WTC11 (cell line): ENCODE data around the gene PHACTR3. TPM values are rescaled to one million over a fixed set of nuclear protein-coding genes. Genes with fewer than 3 reads are reported as not detected.

Source experiments
- ATAC-seq: fragments of 200-7000 bp; cut with Tn5 transposase; 2 replicates; pipeline ENCODE4 v1.10.0; 2021; ENCODE audit warnings: mild to moderate bottlenecking, moderate library complexity
- CTCF ChIA-PET: fragments of 300-600 bp; sonication (Branson Sonifier 250); formaldehyde crosslinking; loops from one replicate; lab custom pipeline; 2021; ENCODE audit warnings: antibody characterized with exemption; lab: Charles Lee
- POLR2A ChIA-PET: fragments of 350-600 bp; sonication (Branson Sonifier 250); formaldehyde crosslinking; loops from one replicate; lab custom pipeline; 2021; ENCODE audit warnings: antibody characterized with exemption; lab: Charles Lee
- DNase-seq: peaks from one replicate; pipeline ENCODE4 v3.0.0; 2021; ENCODE audit warnings: low spot score
- H3K27ac Mint-ChIP-seq: 2 replicates; pipeline ENCODE4 v1.8.0; 2021; ENCODE audit warnings: mixed read lengths
- H3K27me3 Mint-ChIP-seq: 2 replicates; pipeline ENCODE4 v1.8.0; 2021; ENCODE audit warnings: low read depth, mild to moderate bottlenecking, moderate library complexity, mixed read lengths
- H3K36me3 Mint-ChIP-seq: 2 replicates; pipeline ENCODE4 v1.8.0; 2021; ENCODE audit warnings: mixed read lengths
- H3K4me1 Mint-ChIP-seq: 2 replicates; pipeline ENCODE4 v1.8.0; 2022; ENCODE audit warnings: mixed read lengths
- H3K4me3 Mint-ChIP-seq: 2 replicates; pipeline ENCODE4 v1.8.0; 2021; ENCODE audit warnings: mild to moderate bottlenecking, moderate library complexity, mixed read lengths
- H3K9me3 Mint-ChIP-seq: 2 replicates; pipeline ENCODE4 v1.8.0; 2021; ENCODE audit warnings: mixed read lengths
- CBFB ChIP-seq: sonication (generic); formaldehyde crosslinking; IDR thresholded peaks from 2 replicates; pipeline ENCODE4 v1.8.1; 2022; ENCODE audit warnings: mild to moderate bottlenecking, low read depth, missing genetic modification reagents
- HMGA2 ChIP-seq: fragments of 250-450 bp; sonication (Bioruptor Pico); IDR thresholded peaks from 2 replicates; pipeline ENCODE4 v1.4.0; 2021; ENCODE audit warnings: mild to moderate bottlenecking, moderate library complexity
- JAZF1 ChIP-seq: fragments of 250-450 bp; sonication (Bioruptor Pico); IDR thresholded peaks from 2 replicates; pipeline ENCODE4 v1.9.0; 2021; ENCODE audit warnings: moderate library complexity, mild to moderate bottlenecking, inconsistent platforms
- MLX ChIP-seq: sonication (generic); formaldehyde crosslinking; IDR thresholded peaks from 2 replicates; pipeline ENCODE4 v1.8.1; 2023; ENCODE audit warnings: mild to moderate bottlenecking, missing genetic modification reagents, moderate library complexity
- NFATC4 ChIP-seq: fragments of 250-450 bp; sonication (Bioruptor Pico); IDR thresholded peaks from 2 replicates; pipeline ENCODE4 v1.9.0; 2021; ENCODE audit warnings: mild to moderate bottlenecking
- OVOL2 ChIP-seq: fragments of 250-450 bp; sonication (Bioruptor Pico); IDR thresholded peaks from 2 replicates; pipeline ENCODE4 v1.9.0; 2021; ENCODE audit warnings: mild to moderate bottlenecking, borderline replicate concordance
- PRRX2 ChIP-seq: fragments of 250-450 bp; sonication (Bioruptor Pico); IDR thresholded peaks from 2 replicates; pipeline ENCODE4 v1.8.0; 2021; ENCODE audit warnings: mild to moderate bottlenecking
- SOX15 ChIP-seq: fragments of 250-450 bp; sonication (Bioruptor Pico); IDR thresholded peaks from 2 replicates; pipeline ENCODE4 v1.9.0; 2021; ENCODE audit warnings: mild to moderate bottlenecking
- STAT6 ChIP-seq: sonication (generic); formaldehyde crosslinking; conservative IDR thresholded peaks from 2 replicates; pipeline ENCODE4 v1.8.1; 2023; ENCODE audit warnings: mild to moderate bottlenecking, low read depth, missing genetic modification reagents, moderate library complexity
- TP53 ChIP-seq: sonication (generic); formaldehyde crosslinking; IDR thresholded peaks from 2 replicates; pipeline ENCODE4 v1.8.1; 2023; ENCODE audit warnings: mild to moderate bottlenecking, missing genetic modification reagents
- ZBTB43 ChIP-seq: sonication (generic); formaldehyde crosslinking; IDR thresholded peaks from 2 replicates; pipeline ENCODE4 v1.8.1; 2023; ENCODE audit warnings: mild to moderate bottlenecking, missing genetic modification reagents
- ZNF232 ChIP-seq: sonication (generic); formaldehyde crosslinking; IDR thresholded peaks from 2 replicates; pipeline ENCODE4 v1.8.0; 2022; ENCODE audit warnings: mild to moderate bottlenecking, missing genetic modification reagents
- ZNF281 ChIP-seq: sonication (generic); formaldehyde crosslinking; IDR thresholded peaks from 2 replicates; pipeline ENCODE4 v1.8.0; 2023; ENCODE audit warnings: mild to moderate bottlenecking, missing genetic modification reagents
- ZNF317 ChIP-seq: sonication (generic); formaldehyde crosslinking; IDR thresholded peaks from 2 replicates; pipeline ENCODE4 v1.8.1; 2023; ENCODE audit warnings: low read depth, mild to moderate bottlenecking, moderate library complexity, missing genetic modification reagents, borderline replicate concordance
- total RNA-seq: library from RNA; stranded (reverse); gene quantifications from 3 replicates; pipeline ENCODE4 v1.2.3, GENCODE V29; 2021

PHACTR3 gene
- total RNA-seq, 1 experiment from 2014 or later: 0.28 TPM

GRCh38 chr20:59652381-59652780, 48.0 kb downstream of the PHACTR3 start:
- Mint-ChIP-seq H3K9me3 (peaks cover 73% of the 10 kb centered on the region), H3K4me1 (no peaks in the 10 kb centered on the region)
- POLR2A ChIA-PET: interaction anchor here (0.6 kb wide), 1 partner anchor 1863 kb away, joined by 4 read pairs; no protein-coding TSS in a partner anchor
- ATAC-seq (no peak), DNase-seq (no peak)
- no peak for TF ChIP-seq PRRX2
- no peak for TF ChIP-seq ZBTB43 (CRISPR knock-in tag)
- no peak for TF ChIP-seq SOX15 (CRISPR knock-in tag)
- TF ChIP-seq STAT6 (CRISPR knock-in tag): no peak
- TF ChIP-seq CBFB (CRISPR knock-in tag): no peak
- TF ChIP-seq NFATC4: no peak
- TF ChIP-seq ZNF281 (CRISPR knock-in tag): no peak
- TF ChIP-seq ZNF232 (CRISPR knock-in tag): no peak
- no peak for TF ChIP-seq TP53 (CRISPR knock-in tag)
- TF ChIP-seq ZNF317 (CRISPR knock-in tag): no peak
- TF ChIP-seq, all 79 proteins: peak for 0
- no peak overlapping the region for H3K4me3 Mint-ChIP-seq
- peaks cover 13% of the 10 kb centered on the region for H3K36me3 Mint-ChIP-seq
- no peak overlapping the region for H3K27ac Mint-ChIP-seq
- H3K27me3 Mint-ChIP-seq: peaks cover 34% of the 10 kb centered on the region
- CTCF ChIA-PET: no interaction called here

GRCh38 chr20:59656417-59656816, 52.1 kb downstream of the PHACTR3 start:
- Mint-ChIP-seq H3K36me3 (peaks cover 25% of the 10 kb centered on the region), H3K27me3 (peaks cover 48% of the 10 kb centered on the region), H3K27ac (no peak overlapping the region), H3K4me3 (no peak overlapping the region), H3K4me1 (no peaks in the 10 kb centered on the region), H3K9me3 (peaks cover 68% of the 10 kb centered on the region)
- CTCF ChIA-PET: no interaction called here
- POLR2A ChIA-PET: no interaction called here
- TF ChIP-seq HMGA2 (no peak), JAZF1 (CRISPR knock-in tag) (no peak), STAT6 (CRISPR knock-in tag) (no peak)
- no peak for ATAC-seq
- no peak for DNase-seq

- Mint-ChIP-seq H3K4me3 (no peak overlapping the region), H3K36me3 (peaks cover 25% of the 10 kb centered on the region), H3K9me3 (peaks cover 60% of the 10 kb centered on the region), H3K27me3 (peaks cover 54% of the 10 kb centered on the region), H3K4me1 (no peaks in the 10 kb centered on the region), H3K27ac (no peak overlapping the region)
- TF ChIP-seq MLX (CRISPR knock-in tag) (no peak), ZNF317 (CRISPR knock-in tag) (peak; percentile 76), ZBTB43 (CRISPR knock-in tag) (no peak), OVOL2 (CRISPR knock-in tag) (no peak)
- ChIA-PET POLR2A (no interaction called here), CTCF (no interaction called here)
- ATAC-seq: no peak
- DNase-seq: no peak
Measured at GRCh38 chr20:59657459-59658046, 53.2 kb downstream of the PHACTR3 start.
